Measurements from ENCODE around the gene CES2. TPM values are rescaled to one million over a fixed set of nuclear protein-coding genes. Genes with fewer than 3 reads are reported as not detected.
"Not testable (repeated sequence)": the region's sequence is repeated elsewhere in the genome, so short reads cannot be mapped to it uniquely, and the experiment has no call there.

Gene CES2
- total RNA-seq, 1 donor, result 37.6 TPM

DNA sequence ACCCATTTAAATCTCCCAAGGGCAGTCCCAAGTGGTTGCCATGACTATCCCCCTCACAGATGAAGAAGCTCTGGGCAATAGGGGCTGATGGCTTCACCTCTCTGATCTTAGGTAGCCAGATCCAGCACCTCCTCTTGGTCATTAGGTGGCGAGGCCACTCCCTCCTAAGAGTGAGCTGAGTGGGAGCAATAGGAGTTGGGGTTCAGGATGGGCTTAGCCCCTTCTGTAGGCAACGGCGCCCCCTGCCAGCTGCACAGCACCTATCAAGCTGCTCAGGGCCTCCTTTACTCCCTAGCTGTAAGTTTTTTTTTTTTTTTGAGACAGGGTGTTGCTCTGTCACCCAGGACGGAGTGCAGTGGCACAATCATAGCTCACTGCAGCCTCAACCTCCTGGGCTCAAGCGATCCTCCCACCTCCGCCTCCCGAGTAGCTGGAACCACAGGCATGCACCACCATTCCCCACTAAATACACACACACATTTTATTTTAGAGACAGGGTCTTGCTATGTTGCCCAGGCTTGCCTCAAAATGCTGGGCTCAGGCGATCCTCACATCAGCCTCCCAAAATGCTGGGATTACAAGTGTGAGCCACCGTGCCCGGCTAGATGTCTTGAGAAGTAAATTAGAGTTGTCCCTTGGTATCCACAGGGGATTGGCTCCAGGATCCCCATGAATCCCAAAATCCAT, 6.5 kb upstream of the CES2 start:
- no peak overlapping the region for H3K4me3 ChIP-seq (ENCODE audit: low read depth, low read length)
- TF ChIP-seq, protein P1, sequence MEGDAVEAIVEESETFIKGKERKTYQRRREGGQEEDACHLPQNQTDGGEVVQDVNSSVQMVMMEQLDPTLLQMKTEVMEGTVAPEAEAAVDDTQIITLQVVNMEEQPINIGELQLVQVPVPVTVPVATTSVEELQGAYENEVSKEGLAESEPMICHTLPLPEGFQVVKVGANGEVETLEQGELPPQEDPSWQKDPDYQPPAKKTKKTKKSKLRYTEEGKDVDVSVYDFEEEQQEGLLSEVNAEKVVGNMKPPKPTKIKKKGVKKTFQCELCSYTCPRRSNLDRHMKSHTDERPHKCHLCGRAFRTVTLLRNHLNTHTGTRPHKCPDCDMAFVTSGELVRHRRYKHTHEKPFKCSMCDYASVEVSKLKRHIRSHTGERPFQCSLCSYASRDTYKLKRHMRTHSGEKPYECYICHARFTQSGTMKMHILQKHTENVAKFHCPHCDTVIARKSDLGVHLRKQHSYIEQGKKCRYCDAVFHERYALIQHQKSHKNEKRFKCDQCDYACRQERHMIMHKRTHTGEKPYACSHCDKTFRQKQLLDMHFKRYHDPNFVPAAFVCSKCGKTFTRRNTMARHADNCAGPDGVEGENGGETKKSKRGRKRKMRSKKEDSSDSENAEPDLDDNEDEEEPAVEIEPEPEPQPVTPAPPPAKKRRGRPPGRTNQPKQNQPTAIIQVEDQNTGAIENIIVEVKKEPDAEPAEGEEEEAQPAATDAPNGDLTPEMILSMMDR (IDR thresholded peaks at IDR 0.05; ENCODE audit: insufficient read depth, low read length), result peak; percentile 53
- peak; percentile 41 for DNase-seq (ENCODE audit: low read depth)

DNA sequence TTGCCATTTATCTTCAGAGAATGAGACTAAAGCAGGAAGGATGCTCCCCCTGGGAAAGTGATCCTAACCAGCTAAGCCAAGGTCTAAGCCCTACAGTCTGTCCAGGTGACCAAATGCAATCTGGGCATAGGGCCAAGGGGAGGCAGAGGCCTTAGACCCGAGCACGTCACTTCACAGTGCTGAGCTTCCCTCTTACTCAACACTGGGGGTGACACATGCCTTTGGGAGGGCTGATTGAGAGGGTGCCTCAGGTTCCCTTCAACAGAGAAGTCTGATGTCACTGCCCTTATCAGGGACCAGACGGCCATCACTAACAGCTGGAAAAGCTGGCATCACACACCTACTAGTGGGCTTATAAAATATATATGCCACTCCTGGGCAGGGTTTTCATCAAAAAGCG, 5.1 kb upstream of the CES2 start:
- TF ChIP-seq, protein P1 (IDR thresholded peaks at IDR 0.05; ENCODE audit: insufficient read depth, low read length), result no peak
- DNase-seq (ENCODE audit: low read depth), result peak; percentile 52
- H3K4me3 ChIP-seq (ENCODE audit: low read depth, low read length), result no peak overlapping the region

DNA sequence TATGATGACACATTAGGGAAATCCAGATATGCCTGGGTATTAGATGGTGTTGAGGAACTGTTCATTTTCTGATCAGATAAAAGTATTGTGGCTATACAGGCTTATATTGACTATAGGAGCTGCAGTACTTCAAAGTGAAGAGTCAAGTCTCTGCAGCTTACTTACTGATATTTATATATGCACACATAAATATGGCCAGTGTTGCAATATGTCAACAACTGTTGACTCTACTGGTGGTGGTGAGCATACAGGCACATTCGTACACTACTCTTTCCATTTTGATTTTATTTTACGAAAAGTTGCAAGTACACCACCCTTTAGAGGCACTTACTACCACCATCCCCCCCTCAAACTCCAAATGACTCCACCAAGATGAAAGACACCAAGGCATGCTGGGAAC, 3.7 kb upstream of the CES2 start:
- TF ChIP-seq, protein P1 (IDR thresholded peaks at IDR 0.05; ENCODE audit: insufficient read depth, low read length), result no peak
- no peak for DNase-seq (ENCODE audit: low read depth)
- no peak overlapping the region for H3K4me3 ChIP-seq (ENCODE audit: low read depth, low read length)

DNA sequence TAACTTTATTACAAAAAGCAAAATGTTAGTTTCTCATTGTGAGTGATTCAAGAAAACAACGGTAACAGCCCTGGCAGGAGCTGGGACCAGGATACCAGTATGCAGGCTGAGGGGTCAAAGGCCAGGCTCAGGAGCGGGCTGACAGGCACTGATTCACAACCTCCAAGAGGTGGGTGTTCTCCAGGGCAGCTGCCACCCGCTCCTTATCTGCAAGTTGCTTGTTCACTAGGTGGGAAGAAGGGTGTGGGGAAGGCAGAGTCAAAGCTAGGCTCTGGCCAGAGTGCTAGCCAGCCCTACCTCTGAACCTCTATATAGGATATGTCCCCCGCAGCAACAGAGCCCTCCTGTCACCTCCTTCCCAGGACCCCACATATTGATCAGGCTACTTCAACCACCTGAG, 3.2 kb upstream of the CES2 start:
- H3K4me3 ChIP-seq (ENCODE audit: low read depth, low read length), result no peak overlapping the region
- DNase-seq (ENCODE audit: low read depth), result no peak
- TF ChIP-seq, protein P1 (IDR thresholded peaks at IDR 0.05; ENCODE audit: insufficient read depth, low read length), result no peak

DNA sequence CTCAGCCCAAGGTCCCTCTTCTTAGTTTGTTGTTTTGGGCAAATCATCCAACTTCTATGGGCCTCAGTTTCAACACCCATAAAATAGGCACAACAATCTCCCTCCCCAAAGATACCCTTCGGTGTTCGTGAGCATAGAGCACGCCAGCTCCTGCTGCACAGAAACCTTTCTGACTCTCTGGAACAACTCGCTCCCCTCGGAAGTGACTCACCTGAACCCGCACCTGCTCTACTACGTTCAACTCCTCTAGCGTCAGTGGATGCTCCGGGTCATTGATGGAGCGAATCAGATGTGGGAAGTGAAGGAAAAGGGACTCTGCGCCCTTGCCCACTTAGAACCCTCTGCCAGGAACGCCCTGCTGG, 1.6 kb upstream of the CES2 start:
- no peak for DNase-seq (ENCODE audit: low read depth)
- peak overlapping the region; percentile 99 for H3K4me3 ChIP-seq (ENCODE audit: low read depth, low read length)
- TF ChIP-seq, protein P1 (IDR thresholded peaks at IDR 0.05; ENCODE audit: insufficient read depth, low read length), result no peak

DNA sequence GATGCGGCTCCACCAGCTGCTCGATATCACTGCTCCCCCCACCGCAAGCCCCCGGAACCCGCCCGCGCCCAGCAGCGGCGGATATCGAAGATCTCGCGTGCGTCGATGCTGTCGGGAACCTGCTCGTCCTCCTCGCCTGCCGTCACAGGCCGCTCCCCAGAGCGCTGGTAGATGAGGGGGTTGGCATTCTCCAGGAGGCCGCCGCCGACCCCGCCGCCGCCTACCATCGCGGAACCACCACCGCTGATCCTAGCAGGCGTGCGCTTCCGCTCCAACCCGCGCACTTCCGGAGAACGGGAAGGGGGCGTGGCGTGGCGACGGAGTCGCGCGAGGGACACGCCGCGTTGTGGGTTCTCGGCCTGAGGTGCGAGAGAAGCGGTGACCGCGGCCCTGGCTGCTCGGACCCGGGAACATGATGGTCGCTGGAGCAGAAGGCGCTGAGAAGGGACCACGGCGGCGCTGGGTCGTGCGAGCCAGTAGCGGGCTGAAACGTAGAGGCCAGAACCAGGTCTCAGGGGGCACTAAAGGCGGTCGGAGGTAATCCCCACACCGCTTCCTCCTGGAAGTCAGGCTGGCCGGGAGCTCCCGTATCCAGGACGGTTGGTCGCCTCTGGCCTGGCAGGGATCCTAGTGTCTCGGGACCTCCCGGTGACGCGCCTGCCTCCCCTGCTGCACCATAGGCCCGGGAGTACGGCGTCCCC, 1.0 kb upstream of the CES2 start, which contains the start of gene CIAO2B:
CIAO2B (minus strand) TSS at position 265 of the 701 bp plus-strand sequence; CDS start at position 227, 38 bp downstream.
- TF ChIP-seq, protein P1 (IDR thresholded peaks at IDR 0.05; ENCODE audit: insufficient read depth, low read length), result no peak
- H3K4me3 ChIP-seq (ENCODE audit: low read depth, low read length), result peak within 1 kb of the TSS; percentile 99
- peak; percentile 77 for DNase-seq (ENCODE audit: low read depth)

DNA sequence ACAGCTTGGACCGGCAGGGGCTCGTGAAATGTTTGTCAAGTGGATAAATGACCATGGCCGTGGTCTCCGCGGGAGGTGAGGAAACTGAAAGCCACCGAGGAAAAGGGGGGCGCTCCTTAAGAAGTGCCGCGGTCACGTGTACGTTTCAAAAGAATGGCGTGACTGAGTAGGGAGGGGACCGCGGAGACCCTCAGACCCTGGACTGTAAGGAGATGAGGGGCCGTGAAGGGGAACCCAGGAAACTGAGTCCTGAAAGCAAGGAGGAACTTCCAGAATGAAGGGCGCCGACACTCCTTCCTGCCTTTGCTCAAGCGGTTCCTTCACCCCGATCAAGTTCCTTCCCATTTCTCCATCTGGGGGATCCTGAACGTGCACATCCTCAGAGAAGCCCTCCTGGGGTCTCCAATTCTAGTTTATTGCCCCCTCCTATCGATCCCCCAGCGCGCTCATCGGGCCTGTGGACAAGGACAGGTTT, 440 bp upstream of the CES2 start:
- not testable (repeated sequence) for DNase-seq (ENCODE audit: low read depth)
- peak overlapping the region; percentile 99 for H3K4me3 ChIP-seq (ENCODE audit: low read depth, low read length)

Measured in fibroblast of the aortic adventitia (primary cell).